Measurements from ENCODE around the gene ZBTB42.

ZBTB42 gene

GRCh38 chr14:104788161-104788818 is 12.6 kb upstream of the ZBTB42 start:
- no peak for DNase-seq (ENCODE audit: low read depth)
- TF ChIP-seq, protein P1, sequence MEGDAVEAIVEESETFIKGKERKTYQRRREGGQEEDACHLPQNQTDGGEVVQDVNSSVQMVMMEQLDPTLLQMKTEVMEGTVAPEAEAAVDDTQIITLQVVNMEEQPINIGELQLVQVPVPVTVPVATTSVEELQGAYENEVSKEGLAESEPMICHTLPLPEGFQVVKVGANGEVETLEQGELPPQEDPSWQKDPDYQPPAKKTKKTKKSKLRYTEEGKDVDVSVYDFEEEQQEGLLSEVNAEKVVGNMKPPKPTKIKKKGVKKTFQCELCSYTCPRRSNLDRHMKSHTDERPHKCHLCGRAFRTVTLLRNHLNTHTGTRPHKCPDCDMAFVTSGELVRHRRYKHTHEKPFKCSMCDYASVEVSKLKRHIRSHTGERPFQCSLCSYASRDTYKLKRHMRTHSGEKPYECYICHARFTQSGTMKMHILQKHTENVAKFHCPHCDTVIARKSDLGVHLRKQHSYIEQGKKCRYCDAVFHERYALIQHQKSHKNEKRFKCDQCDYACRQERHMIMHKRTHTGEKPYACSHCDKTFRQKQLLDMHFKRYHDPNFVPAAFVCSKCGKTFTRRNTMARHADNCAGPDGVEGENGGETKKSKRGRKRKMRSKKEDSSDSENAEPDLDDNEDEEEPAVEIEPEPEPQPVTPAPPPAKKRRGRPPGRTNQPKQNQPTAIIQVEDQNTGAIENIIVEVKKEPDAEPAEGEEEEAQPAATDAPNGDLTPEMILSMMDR (IDR thresholded peaks at IDR 0.05; ENCODE audit: control insufficient read depth, insufficient read depth, low read depth, low read length, missing control alignments), result no peak
- H3K4me3 ChIP-seq (ENCODE audit: control insufficient read depth, low read depth, low read length), result no peak overlapping the region

GRCh38 chr14:104788873-104789663 is 11.8 kb upstream of the ZBTB42 start:
- no peak overlapping the region for H3K4me3 ChIP-seq (ENCODE audit: control insufficient read depth, low read depth, low read length)
- TF ChIP-seq, protein P1 (IDR thresholded peaks at IDR 0.05; ENCODE audit: control insufficient read depth, insufficient read depth, low read depth, low read length, missing control alignments), result no peak

DNA sequence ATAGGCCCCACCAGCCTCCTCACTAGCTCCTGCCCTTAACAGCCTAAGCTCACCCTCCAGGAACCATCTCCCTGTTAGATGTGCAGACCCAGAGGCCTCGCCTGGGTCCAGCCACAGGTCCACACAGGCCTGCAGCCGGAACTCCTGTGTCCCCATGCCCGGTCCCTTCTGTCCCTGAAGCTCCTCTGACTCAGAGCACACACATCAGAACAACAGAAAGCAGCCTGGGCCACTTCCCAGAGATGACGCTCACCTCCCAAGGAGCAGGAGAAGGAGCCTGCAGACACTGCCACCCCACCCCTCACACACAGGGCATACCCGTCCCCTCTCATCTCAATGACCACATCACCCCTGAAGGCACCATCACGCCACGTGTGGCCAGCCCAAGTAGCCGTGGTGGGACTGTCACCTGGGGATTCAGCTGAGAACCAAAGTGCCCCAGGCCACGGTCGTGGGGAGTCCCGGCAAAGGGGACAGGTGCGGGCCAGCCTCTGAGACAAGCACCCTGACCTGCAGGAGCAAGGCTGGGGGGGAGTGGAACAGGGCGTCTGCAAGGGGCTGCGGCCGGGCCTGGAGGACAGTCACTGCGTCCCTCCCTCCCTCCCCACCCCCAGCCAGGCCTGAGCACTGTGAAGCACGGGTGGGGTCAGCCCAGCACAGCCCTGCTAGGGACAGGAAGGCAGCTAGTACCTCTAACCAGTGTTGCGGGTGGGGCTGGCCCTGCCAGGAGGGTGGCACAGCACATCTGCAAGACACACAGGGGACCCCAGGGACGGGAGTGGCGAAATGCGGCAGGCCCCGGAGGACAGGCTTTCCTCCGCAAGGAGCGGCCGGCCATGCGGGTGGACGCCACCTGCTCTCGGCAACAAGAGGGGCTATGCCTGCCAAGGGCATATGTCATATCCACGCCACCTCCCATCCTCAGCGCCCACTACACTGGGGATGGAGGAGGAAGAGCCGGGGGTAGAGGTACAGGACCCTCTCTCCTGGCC is 10.9 kb upstream of the ZBTB42 start:
- TF ChIP-seq, protein P1 (IDR thresholded peaks at IDR 0.05; ENCODE audit: control insufficient read depth, insufficient read depth, low read depth, low read length, missing control alignments), result no peak
- H3K4me3 ChIP-seq (ENCODE audit: control insufficient read depth, low read depth, low read length), result no peak overlapping the region
- DNase-seq (ENCODE audit: low read depth), result no peak

More at GRCh38 chr14:104788873-104789663, 11.8 kb upstream of the ZBTB42 start:
- no peak for DNase-seq (ENCODE audit: low read depth)

DNA sequence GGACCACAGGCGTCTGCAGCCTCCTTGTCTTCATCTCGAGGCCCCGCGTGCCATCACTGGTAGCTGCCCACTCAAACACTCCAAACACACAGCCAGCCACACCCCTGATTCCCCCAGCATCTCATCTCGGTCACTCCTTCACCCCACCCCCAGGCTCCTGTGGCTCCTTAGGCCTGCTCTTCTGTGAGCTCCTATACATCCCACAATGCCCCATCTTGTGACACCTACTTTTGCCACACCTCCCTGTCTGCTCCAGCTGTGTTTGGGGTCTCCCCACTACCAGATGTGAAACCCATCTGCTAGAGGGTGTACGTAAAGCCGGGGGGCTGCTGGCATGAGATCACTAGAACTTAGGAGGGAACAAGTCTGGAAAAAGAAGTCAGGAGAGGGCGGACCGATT is 9.5 kb upstream of the ZBTB42 start:
- no peak for DNase-seq (ENCODE audit: low read depth)
- TF ChIP-seq, protein P1 (IDR thresholded peaks at IDR 0.05; ENCODE audit: control insufficient read depth, insufficient read depth, low read depth, low read length, missing control alignments), result no peak
- H3K4me3 ChIP-seq (ENCODE audit: control insufficient read depth, low read depth, low read length), result no peak overlapping the region

- no peak overlapping the region for H3K4me3 ChIP-seq (ENCODE audit: control insufficient read depth, low read depth, low read length)
- TF ChIP-seq, protein P1 (IDR thresholded peaks at IDR 0.05; ENCODE audit: control insufficient read depth, insufficient read depth, low read depth, low read length, missing control alignments), result no peak
- DNase-seq (ENCODE audit: low read depth), result no peak
Observed at GRCh38 chr14:104792101-104792884, 8.6 kb upstream of the ZBTB42 start.
